Upper lobe of left lung (tissue), 4 donors: ENCODE results near the gene TMPRSS11A.

Experiments used
- CTCF ChIP-seq, 6 experiments: fragments of 450-650 bp in 4 of 6; fragments of 200-600 bp in 2 of 6; sonication (generic) in 2 of 6; IDR thresholded peaks; one replicate each; pipeline ENCODE4 v1.5.1; 2016 to 2019; ENCODE audit warnings: antibody characterized with exemption in 6 of 6
- POLR2AphosphoS5 ChIP-seq, 2 donors: sonication (generic); formaldehyde crosslinking; IDR thresholded peaks; one replicate each; pipeline ENCODE4 v1.5.1; 2017; ENCODE audit warnings: antibody characterized with exemption in 2 of 2

- no peak for TF ChIP-seq CTCF (IDR thresholded peaks at IDR 0.05)
- TF ChIP-seq POLR2AphosphoS5 (IDR thresholded peaks at IDR 0.05): no peak
Observed at GRCh38 chr4:67939195-67939594, 24.1 kb downstream of the TMPRSS11A start.
